ENCODE data around the gene OSCP1. TPM values are rescaled to one million over a fixed set of nuclear protein-coding genes. Genes with fewer than 3 reads are reported as not detected.
"Not testable (repeated sequence)": the region's sequence is repeated elsewhere in the genome, so short reads cannot be mapped to it uniquely, and the experiment has no call there.

The OSCP1 gene
- total RNA-seq, 1 donor from 2014 or later, result 13.9 TPM

- Histone ChIP-seq H3K27me3 (ENCODE audit: control insufficient read depth, insufficient read depth, low read length) (peaks cover 11% of the 10 kb centered on the region), H3K4me3 (ENCODE audit: low read depth, low read length) (no peak overlapping the region), H3K36me3 (ENCODE audit: control insufficient read depth, insufficient read depth, low read length) (no peaks in the 10 kb centered on the region)
- TF ChIP-seq, protein P1, sequence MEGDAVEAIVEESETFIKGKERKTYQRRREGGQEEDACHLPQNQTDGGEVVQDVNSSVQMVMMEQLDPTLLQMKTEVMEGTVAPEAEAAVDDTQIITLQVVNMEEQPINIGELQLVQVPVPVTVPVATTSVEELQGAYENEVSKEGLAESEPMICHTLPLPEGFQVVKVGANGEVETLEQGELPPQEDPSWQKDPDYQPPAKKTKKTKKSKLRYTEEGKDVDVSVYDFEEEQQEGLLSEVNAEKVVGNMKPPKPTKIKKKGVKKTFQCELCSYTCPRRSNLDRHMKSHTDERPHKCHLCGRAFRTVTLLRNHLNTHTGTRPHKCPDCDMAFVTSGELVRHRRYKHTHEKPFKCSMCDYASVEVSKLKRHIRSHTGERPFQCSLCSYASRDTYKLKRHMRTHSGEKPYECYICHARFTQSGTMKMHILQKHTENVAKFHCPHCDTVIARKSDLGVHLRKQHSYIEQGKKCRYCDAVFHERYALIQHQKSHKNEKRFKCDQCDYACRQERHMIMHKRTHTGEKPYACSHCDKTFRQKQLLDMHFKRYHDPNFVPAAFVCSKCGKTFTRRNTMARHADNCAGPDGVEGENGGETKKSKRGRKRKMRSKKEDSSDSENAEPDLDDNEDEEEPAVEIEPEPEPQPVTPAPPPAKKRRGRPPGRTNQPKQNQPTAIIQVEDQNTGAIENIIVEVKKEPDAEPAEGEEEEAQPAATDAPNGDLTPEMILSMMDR (IDR thresholded peaks at IDR 0.05; ENCODE audit: insufficient read depth, low read length, poor library complexity, severe bottlenecking), result no peak
- no peak for DNase-seq (ENCODE audit: low read depth)
Observed at GRCh38 chr1:36481771-36482723, 31.8 kb upstream of the OSCP1 start.

- TF ChIP-seq, protein P1 (IDR thresholded peaks at IDR 0.05; ENCODE audit: insufficient read depth, low read length, poor library complexity, severe bottlenecking), result no peak
- Histone ChIP-seq H3K4me3 (ENCODE audit: low read depth, low read length) (no peak overlapping the region), H3K27me3 (ENCODE audit: control insufficient read depth, insufficient read depth, low read length) (peaks cover 7% of the 10 kb centered on the region), H3K36me3 (ENCODE audit: control insufficient read depth, insufficient read depth, low read length) (no peaks in the 10 kb centered on the region)
- no peak for DNase-seq (ENCODE audit: low read depth)
Observed at GRCh38 chr1:36481091-36481490, 30.8 kb upstream of the OSCP1 start.

DNA sequence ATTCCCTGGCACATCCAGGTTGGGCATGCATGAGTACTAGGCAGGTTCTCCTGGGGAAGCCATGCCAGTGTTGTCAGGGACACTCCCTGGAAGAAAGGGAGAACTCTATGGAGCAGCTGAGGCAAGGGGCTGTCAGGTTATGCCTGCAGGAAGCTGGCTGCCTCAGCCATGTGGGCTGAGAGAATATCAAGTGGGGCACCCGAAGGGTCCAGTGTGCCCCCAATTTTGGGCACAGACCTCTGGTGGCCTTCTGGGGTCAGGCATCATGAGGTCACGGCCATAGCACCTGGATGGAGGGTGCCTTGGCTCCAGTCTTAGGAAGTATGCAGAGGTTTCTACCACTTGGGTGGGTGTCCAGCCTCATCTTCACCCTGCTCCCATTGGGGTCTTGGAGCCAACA is 29.9 kb upstream of the OSCP1 start:
- Histone ChIP-seq H3K27me3 (ENCODE audit: control insufficient read depth, insufficient read depth, low read length) (peaks cover 9% of the 10 kb centered on the region), H3K36me3 (ENCODE audit: control insufficient read depth, insufficient read depth, low read length) (no peaks in the 10 kb centered on the region), H3K4me3 (ENCODE audit: low read depth, low read length) (no peak overlapping the region)
- no peak for DNase-seq (ENCODE audit: low read depth)
- TF ChIP-seq, protein P1 (IDR thresholded peaks at IDR 0.05; ENCODE audit: insufficient read depth, low read length, poor library complexity, severe bottlenecking), result no peak

GRCh38 chr1:36479505-36480051 is 29.3 kb upstream of the OSCP1 start:
- TF ChIP-seq, protein P1 (IDR thresholded peaks at IDR 0.05; ENCODE audit: insufficient read depth, low read length, poor library complexity, severe bottlenecking), result no peak
- Histone ChIP-seq H3K36me3 (ENCODE audit: control insufficient read depth, insufficient read depth, low read length) (no peaks in the 10 kb centered on the region), H3K4me3 (ENCODE audit: low read depth, low read length) (no peak overlapping the region), H3K27me3 (ENCODE audit: control insufficient read depth, insufficient read depth, low read length) (peaks cover 9% of the 10 kb centered on the region)
- DNase-seq (ENCODE audit: low read depth), result no peak

DNA sequence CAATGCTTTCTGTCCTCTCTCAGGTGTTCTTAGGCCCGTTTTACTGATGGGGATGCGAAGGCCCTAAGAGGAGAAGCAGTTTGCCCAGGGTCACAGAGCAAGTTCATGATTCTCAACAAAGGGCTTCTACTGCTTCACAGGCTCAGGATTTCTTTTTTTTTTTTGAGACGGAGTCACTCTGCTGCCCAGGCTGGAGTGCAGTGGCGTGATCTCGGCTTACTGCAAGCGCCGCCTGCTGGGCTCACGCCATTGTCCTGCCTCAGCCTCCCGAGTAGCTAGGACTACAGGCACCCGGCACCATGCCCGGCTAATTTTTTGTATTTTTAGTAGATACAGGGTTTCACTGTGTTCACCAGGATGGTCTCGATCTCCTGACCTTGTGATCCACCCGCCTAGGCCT is 27.4 kb upstream of the OSCP1 start:
- DNase-seq (ENCODE audit: low read depth); H3K4me3 ChIP-seq (ENCODE audit: low read depth, low read length); H3K27me3 ChIP-seq (ENCODE audit: control insufficient read depth, insufficient read depth, low read length); H3K36me3 ChIP-seq (ENCODE audit: control insufficient read depth, insufficient read depth, low read length): not testable (repeated sequence)

DNA sequence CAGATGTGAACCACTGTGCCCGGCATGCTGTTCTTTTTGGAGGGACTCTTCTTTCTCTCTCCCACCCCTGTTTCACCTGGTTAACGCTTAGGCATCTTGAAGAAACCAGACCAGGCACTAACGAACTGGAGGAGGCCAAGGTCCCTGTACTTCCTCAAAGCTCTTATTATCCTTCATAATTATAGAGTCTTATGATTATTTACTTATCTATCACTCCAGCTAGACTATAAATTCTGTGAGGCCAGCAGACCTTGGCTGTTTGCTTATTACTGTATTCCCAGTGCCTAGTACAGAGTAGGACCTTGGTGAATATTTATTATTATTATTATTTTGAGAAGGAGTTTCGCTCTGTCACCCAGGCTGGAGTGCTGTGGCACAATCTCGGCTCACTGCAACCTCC is 26.7 kb upstream of the OSCP1 start:
- Histone ChIP-seq H3K27me3 (ENCODE audit: control insufficient read depth, insufficient read depth, low read length) (peaks cover 9% of the 10 kb centered on the region), H3K36me3 (ENCODE audit: control insufficient read depth, insufficient read depth, low read length) (no peaks in the 10 kb centered on the region), H3K4me3 (ENCODE audit: low read depth, low read length) (no peak overlapping the region)
- DNase-seq (ENCODE audit: low read depth), result no peak
- TF ChIP-seq, protein P1 (IDR thresholded peaks at IDR 0.05; ENCODE audit: insufficient read depth, low read length, poor library complexity, severe bottlenecking), result no peak

Data from kidney epithelial cell (primary cell).